ENCODE measurements around the gene CDK2.
"Not testable (repeated sequence)": the region's sequence is repeated elsewhere in the genome, so short reads cannot be mapped to it uniquely, and the experiment has no call there.

CDK2 gene

DNA sequence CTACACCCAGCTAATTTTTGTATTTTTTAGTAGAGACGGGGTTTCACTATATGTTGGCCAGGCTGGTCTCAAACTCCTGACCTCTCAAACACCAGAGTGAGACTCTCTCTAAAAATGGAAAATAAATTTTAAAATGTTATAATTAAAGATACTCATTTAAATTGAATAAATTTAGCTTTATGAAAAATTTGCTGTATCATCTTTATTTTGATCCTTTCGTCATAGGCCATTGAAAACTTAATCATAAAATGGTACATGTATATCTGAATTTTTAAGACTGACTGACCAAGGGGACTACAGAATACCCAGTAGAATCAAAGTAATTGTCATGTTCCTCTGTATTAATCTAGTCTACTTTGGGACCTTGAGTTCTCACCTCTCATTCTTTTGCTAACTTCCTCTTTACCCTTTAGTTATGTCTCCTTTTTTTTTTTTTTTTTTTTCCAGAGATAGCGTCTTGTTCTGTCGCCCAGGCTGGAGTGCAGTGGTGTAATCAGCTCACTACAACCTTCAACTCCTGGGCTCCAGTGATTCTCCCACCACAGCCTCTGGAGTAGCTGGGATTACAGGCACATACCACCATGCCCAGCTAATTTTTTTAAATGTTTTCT lies 16.7 kb downstream of the CDK2 start:
- ChIA-PET POLR2A (interaction anchor here (2.0 kb wide), 1 partner anchor 9 kb away, joined by 11 read pairs; the partner anchor contains the start of gene RAB5B), CTCF (no interaction called here)
- TF ChIP-seq FOXK2 (IDR thresholded peaks at IDR 0.05) (no peak), TARDBP (IDR thresholded peaks at IDR 0.05) (no peak)
- DNase-seq (ENCODE audit: extremely low spot score) = no peak

DNA sequence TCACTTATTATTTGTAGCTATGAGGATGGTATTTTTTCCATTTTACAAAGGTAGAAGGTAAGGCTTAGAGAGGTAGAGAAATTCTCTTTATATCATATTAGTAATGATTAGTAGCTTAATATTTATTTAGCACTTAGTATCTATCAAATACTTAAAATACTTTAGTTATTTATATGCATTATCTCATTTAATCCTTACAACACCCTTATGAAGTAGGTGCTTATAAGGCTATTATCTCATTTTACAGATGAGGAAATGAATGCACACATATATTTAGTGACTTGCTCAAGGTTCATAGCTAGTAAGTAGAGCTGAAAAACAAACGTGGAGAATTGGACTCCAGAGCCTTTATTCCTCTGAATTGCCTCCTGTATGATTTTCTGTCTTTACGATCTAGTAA lies 18.2 kb downstream of the CDK2 start:
- POLR2A ChIA-PET = interaction anchor here (2.4 to 2.8 kb wide), 2 partner anchors 11 to 12 kb away, joined by 6 to 20 read pairs; partner anchors contain the start of genes RAB5B and SUOX

DNA sequence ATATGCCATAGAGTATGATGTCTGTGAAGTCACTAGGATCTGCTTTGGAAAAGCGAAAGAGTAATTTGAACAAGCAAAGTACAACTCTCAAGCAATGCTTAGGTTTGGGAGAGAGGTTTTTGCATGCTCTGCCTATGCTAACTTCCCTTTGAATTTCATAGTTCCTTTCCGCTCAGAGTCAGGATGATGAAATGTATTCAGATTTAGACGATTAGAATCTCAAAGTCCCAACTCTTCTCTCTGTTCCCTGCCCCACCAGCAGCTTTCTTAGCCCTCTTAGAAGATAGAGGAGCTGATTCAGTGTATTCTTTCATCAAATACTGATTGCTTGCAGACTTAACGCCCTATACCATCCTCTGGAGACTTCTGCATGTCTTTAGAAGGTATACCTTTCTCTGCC lies 18.7 kb downstream of the CDK2 start:
- ChIA-PET CTCF (interaction anchor here (2.5 kb wide), 1 partner anchor 11 kb away, joined by 14 read pairs; the partner anchor contains the start of gene SUOX), POLR2A (interaction anchor here (2.4 to 2.8 kb wide), 2 partner anchors 11 to 12 kb away, joined by 6 to 20 read pairs; partner anchors contain the start of genes RAB5B and SUOX)
- no peak for DNase-seq (ENCODE audit: extremely low spot score)
- TF ChIP-seq LEF1 (IDR thresholded peaks at IDR 0.05; ENCODE audit: borderline replicate concordance) (no peak), ARNT (IDR thresholded peaks at IDR 0.05) (no peak), FOXA1 (IDR thresholded peaks at IDR 0.05) (no peak), SP1 (IDR thresholded peaks at IDR 0.05) (no peak), ELF4 (IDR thresholded peaks at IDR 0.05) (no peak), ZNF384 (IDR thresholded peaks at IDR 0.05) (no peak), HDGF (IDR thresholded peaks at IDR 0.05; ENCODE audit: borderline replicate concordance) (no peak), SUZ12 (IDR thresholded peaks at IDR 0.05) (no peak), L3MBTL2 (conservative IDR thresholded peaks at IDR 0.05) (no peak), CTBP1 (IDR thresholded peaks at IDR 0.05; ENCODE audit: borderline replicate concordance) (no peak), BHLHE40 (IDR thresholded peaks at IDR 0.05; ENCODE audit: borderline replicate concordance) (no peak)
- TF ChIP-seq, protein P1, sequence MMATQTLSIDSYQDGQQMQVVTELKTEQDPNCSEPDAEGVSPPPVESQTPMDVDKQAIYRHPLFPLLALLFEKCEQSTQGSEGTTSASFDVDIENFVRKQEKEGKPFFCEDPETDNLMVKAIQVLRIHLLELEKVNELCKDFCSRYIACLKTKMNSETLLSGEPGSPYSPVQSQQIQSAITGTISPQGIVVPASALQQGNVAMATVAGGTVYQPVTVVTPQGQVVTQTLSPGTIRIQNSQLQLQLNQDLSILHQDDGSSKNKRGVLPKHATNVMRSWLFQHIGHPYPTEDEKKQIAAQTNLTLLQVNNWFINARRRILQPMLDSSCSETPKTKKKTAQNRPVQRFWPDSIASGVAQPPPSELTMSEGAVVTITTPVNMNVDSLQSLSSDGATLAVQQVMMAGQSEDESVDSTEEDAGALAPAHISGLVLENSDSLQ (IDR thresholded peaks at IDR 0.05) = no peak

More for the DNA sequence above, 18.2 kb downstream of the CDK2 start:
- CTCF ChIA-PET = interaction anchor here (2.5 kb wide), 1 partner anchor 11 kb away, joined by 14 read pairs; the partner anchor contains the start of gene SUOX
- TF ChIP-seq ARNT (IDR thresholded peaks at IDR 0.05) = no peak
- no peak for TF ChIP-seq CTBP1 (IDR thresholded peaks at IDR 0.05; ENCODE audit: borderline replicate concordance)
- TF ChIP-seq HDGF (IDR thresholded peaks at IDR 0.05; ENCODE audit: borderline replicate concordance) = no peak
- TF ChIP-seq FOXK2 (IDR thresholded peaks at IDR 0.05) = no peak
- TF ChIP-seq NFRKB (IDR thresholded peaks at IDR 0.05) = no peak
- no peak for TF ChIP-seq FOXA1 (IDR thresholded peaks at IDR 0.05)
- TF ChIP-seq L3MBTL2 (conservative IDR thresholded peaks at IDR 0.05) = no peak
- TF ChIP-seq FOXM1 (IDR thresholded peaks at IDR 0.05; ENCODE audit: borderline replicate concordance) = no peak
- TF ChIP-seq, protein P1 (IDR thresholded peaks at IDR 0.05) = no peak
- no peak for TF ChIP-seq TARDBP (IDR thresholded peaks at IDR 0.05)
- no peak for DNase-seq (ENCODE audit: extremely low spot score)

DNA sequence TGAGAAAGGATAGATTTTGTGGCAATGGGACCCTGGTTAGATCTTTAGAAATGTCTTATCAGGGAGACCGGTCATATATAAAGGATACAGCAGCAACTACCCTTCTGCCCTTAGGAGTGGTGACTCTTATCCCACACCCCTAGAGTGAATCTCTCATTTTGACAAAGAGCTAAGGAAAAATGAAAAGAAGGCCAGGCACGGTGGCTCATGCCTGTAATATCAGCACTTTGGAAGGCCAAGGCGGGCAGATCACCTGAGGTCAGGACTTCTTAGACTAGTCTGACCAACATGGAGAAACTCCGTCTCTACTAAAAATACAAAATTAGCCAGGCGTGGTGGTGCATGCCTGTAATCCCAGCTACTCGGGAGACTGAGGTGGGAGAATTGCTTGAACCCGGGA lies 19.3 kb downstream of the CDK2 start:
- ChIA-PET POLR2A (interaction anchor here (2.4 to 2.8 kb wide), 2 partner anchors 11 to 12 kb away, joined by 6 to 20 read pairs; partner anchors contain the start of genes RAB5B and SUOX), CTCF (interaction anchor here (0.5 to 2.5 kb wide), 2 partner anchors 10 to 44 kb away, joined by 3 to 14 read pairs; partner anchors contain the start of gene SUOX)
- DNase-seq (ENCODE audit: extremely low spot score) = not testable (repeated sequence)

DNA sequence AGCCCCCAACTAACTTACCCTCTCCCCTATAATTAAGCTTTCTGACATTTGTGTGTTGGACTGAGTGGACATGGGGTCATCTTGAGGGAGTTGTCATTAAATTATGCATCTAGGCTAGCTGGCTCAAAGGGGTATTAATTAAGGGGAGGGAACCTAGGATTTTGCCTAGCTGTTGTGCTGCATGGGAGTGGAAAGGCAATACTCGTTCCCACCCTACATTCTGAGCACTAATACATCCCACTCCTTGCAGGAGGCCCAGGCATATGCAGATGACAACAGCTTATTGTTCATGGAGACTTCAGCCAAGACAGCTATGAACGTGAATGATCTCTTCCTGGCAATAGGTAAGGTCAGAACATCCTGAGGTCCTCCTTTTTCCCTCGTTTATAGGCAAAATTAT lies 24.5 kb downstream of the CDK2 start:
- no peak for DNase-seq (ENCODE audit: extremely low spot score)
- POLR2A ChIA-PET = interaction anchor here (1.5 to 2.7 kb wide), 2 partner anchors 17 kb away, joined by 4 to 11 read pairs; partner anchors contain the start of gene RAB5B
- CTCF ChIA-PET = no interaction called here
- TF ChIP-seq SP1 (IDR thresholded peaks at IDR 0.05) (no peak), ARNT (IDR thresholded peaks at IDR 0.05) (no peak), LEF1 (IDR thresholded peaks at IDR 0.05; ENCODE audit: borderline replicate concordance) (no peak), FOXA1 (IDR thresholded peaks at IDR 0.05) (no peak), L3MBTL2 (conservative IDR thresholded peaks at IDR 0.05) (no peak), HDGF (IDR thresholded peaks at IDR 0.05; ENCODE audit: borderline replicate concordance) (no peak), FOXK2 (IDR thresholded peaks at IDR 0.05) (no peak), BHLHE40 (IDR thresholded peaks at IDR 0.05; ENCODE audit: borderline replicate concordance) (no peak), TARDBP (IDR thresholded peaks at IDR 0.05) (no peak), SUZ12 (IDR thresholded peaks at IDR 0.05) (no peak), ZNF384 (IDR thresholded peaks at IDR 0.05) (no peak), FOXM1 (IDR thresholded peaks at IDR 0.05; ENCODE audit: borderline replicate concordance) (no peak), NFRKB (IDR thresholded peaks at IDR 0.05) (no peak), ELF4 (IDR thresholded peaks at IDR 0.05) (no peak), CTBP1 (IDR thresholded peaks at IDR 0.05; ENCODE audit: borderline replicate concordance) (no peak)
- TF ChIP-seq, protein P1 (IDR thresholded peaks at IDR 0.05) = no peak

DNA sequence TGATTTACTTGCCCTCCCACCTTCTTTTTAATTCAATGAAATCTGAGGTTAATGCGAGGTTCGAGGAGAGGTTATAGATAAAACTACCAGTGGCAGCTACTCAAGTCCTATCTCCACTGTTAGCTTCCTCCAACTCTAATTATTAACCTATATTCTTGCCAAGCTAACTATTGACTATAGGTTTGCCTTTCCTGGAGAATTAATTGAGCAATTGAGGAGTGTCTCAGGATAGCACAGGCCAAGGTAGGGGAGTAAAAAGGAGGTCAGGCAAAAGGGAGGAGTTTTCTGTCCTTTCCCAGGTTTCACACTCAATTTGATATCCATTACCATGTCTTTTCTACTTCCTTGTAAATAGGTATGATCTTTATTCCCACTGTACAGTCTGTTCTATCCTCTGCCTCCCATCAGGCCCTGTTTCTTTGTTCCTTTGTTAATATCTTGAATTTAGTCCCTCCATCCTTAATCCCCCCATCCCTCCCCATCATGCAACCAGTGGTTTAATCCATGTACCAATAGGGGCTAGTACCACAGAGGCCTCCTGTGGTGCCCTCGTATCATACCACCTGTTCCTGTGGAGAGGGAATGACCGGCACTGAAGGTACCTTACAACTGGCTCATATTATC lies 26.7 kb downstream of the CDK2 start:
- no peak for TF ChIP-seq ZNF384 (IDR thresholded peaks at IDR 0.05)
- TF ChIP-seq L3MBTL2 (conservative IDR thresholded peaks at IDR 0.05) = no peak
- no peak for TF ChIP-seq ELF4 (IDR thresholded peaks at IDR 0.05)
- no peak for TF ChIP-seq CTBP1 (IDR thresholded peaks at IDR 0.05; ENCODE audit: borderline replicate concordance)
- no peak for DNase-seq (ENCODE audit: extremely low spot score)
- POLR2A ChIA-PET = interaction anchor here (0.8 to 2.7 kb wide), 3 partner anchors 19 to 47 kb away, joined by 3 to 11 read pairs (median 4); partner anchors contain the start of gene RAB5B
- CTCF ChIA-PET = interaction anchor here (0.7 kb wide), 1 partner anchor 36 kb away, joined by 3 read pairs; no protein-coding TSS in a partner anchor
